IMR-90 (cell line): Measurements from ENCODE around the gene BUB1. TPM values are rescaled to one million over a fixed set of nuclear protein-coding genes. Genes with fewer than 3 reads are reported as not detected.

Experiments
- ATAC-seq: fragments of 200-7000 bp; cut with Tn5 transposase; 2 replicates; pipeline ENCODE4 v1.9.1; 2020; ENCODE audit warnings: low read depth, mild to moderate bottlenecking, moderate library complexity
- BruUV-seq: library from RNA; stranded (reverse); fragments of 400-500 nt; replicated peaks from 2 replicates; lab custom pipeline; 2021; lab: Mats Ljungman, UMichigan
- CTCF ChIA-PET: fragments of 300-600 bp; formaldehyde crosslinking; extraction: SDS; loops from one replicate; lab custom pipeline; 2021; ENCODE audit warnings: antibody characterized with exemption; lab: Yijun Ruan, JAX
- POLR2A ChIA-PET: fragments of 300-600 bp; sonication (Branson Sonifier 250); formaldehyde crosslinking; loops from one replicate; lab custom pipeline; 2022; ENCODE audit warnings: antibody characterized with exemption; ENCODE audit not compliant: unreplicated experiment; lab: Charles Lee
- DNase-seq: peaks from one replicate; pipeline ENCODE4 v3.0.0; 2013
- H2AFZ ChIP-seq: replicated peaks from 2 replicates; pipeline ENCODE3; 2013; ENCODE audit warnings: low read length, mild to moderate bottlenecking; ENCODE audit not compliant: poor library complexity
- H2AK5ac ChIP-seq: 2 replicates; pipeline ENCODE4 v1.6.1; 2013; ENCODE audit warnings: low read depth, low read length, inconsistent platforms
- H2AK9ac ChIP-seq: replicated peaks from 2 replicates; pipeline ENCODE3; 2013; ENCODE audit warnings: mild to moderate bottlenecking, low read depth, low read length, moderate library complexity; ENCODE audit not compliant: poor library complexity
- H2BK120ac ChIP-seq: 2 replicates; pipeline ENCODE4 v1.6.1; 2013; ENCODE audit warnings: low read depth, low read length, inconsistent platforms
- H2BK15ac ChIP-seq: 3 replicates; pipeline ENCODE4 v1.6.1; 2013; ENCODE audit warnings: low read depth, low read length, inconsistent platforms
- H2BK20ac ChIP-seq: 2 replicates; pipeline ENCODE4 v1.6.1; 2013; ENCODE audit warnings: low read depth, mild to moderate bottlenecking, inconsistent platforms, low read length, moderate library complexity
- H2BK5ac ChIP-seq: 2 replicates; pipeline ENCODE4 v1.6.1; 2013; ENCODE audit warnings: mild to moderate bottlenecking, low read depth, low read length, inconsistent platforms; ENCODE audit not compliant: poor library complexity, severe bottlenecking
- H3K14ac ChIP-seq: replicated peaks from 2 replicates; pipeline ENCODE4 v1.6.1; 2013; ENCODE audit warnings: low read depth, low read length, inconsistent platforms
- H3K18ac ChIP-seq: 2 replicates; pipeline ENCODE4 v1.6.1; 2013; ENCODE audit warnings: low read depth, low read length, control low read depth
- H3K23ac ChIP-seq: 2 replicates; pipeline ENCODE4 v1.6.1; 2013; ENCODE audit warnings: low read depth, low read length, inconsistent platforms
- H3K27ac ChIP-seq: 2 replicates; pipeline ENCODE4 v1.5.1; 2013; ENCODE audit warnings: mild to moderate bottlenecking, control low read depth, low read length; ENCODE audit not compliant: insufficient read depth
- H3K27me3 ChIP-seq: 2 replicates; pipeline ENCODE4 v1.6.1; 2013; ENCODE audit warnings: low read length; ENCODE audit not compliant: control insufficient read depth, insufficient read depth
- H3K36me3 ChIP-seq: 2 replicates; pipeline ENCODE4 v1.6.1; 2013; ENCODE audit warnings: low read length, mixed read lengths; ENCODE audit not compliant: control insufficient read depth, insufficient read depth
- H3K4ac ChIP-seq: 2 replicates; pipeline ENCODE4 v1.6.1; 2013; ENCODE audit warnings: low read depth, low read length, inconsistent platforms
- H3K4me1 ChIP-seq: 2 replicates; pipeline ENCODE4 v1.6.1; 2013; ENCODE audit warnings: low read length, mixed read lengths; ENCODE audit not compliant: control insufficient read depth, insufficient read depth
- H3K4me2 ChIP-seq: 2 replicates; pipeline ENCODE4 v1.6.1; 2013; ENCODE audit warnings: low read depth, mild to moderate bottlenecking, control low read depth, low read length, moderate library complexity
- H3K4me3 ChIP-seq: 2 replicates; pipeline ENCODE4 v1.5.1; 2013; ENCODE audit warnings: low read depth, mild to moderate bottlenecking, control low read depth, low read length, moderate library complexity; ENCODE audit not compliant: insufficient read depth
- H3K56ac ChIP-seq: 2 replicates; pipeline ENCODE4 v1.6.1; 2013; ENCODE audit warnings: low read length, inconsistent platforms; ENCODE audit not compliant: insufficient read depth; ENCODE audit errors: extremely low read depth
- H3K79me1 ChIP-seq, 2 experiments: 2 replicates each; pipeline ENCODE4 v1.6.1; 2013; ENCODE audit warnings: low read length in 2 of 2, inconsistent platforms in 1 of 2, low read depth in 1 of 2
- H3K9ac ChIP-seq: 2 replicates; pipeline ENCODE4 v1.6.1; 2013; ENCODE audit warnings: low read depth, low read length, control low read depth
- H3K9me1 ChIP-seq: 2 replicates; pipeline ENCODE4 v1.6.1; 2013; ENCODE audit warnings: low read length, inconsistent platforms; ENCODE audit not compliant: insufficient read depth
- H3K9me3 ChIP-seq: 2 replicates; pipeline ENCODE4 v1.6.1; 2013; ENCODE audit warnings: low read length; ENCODE audit not compliant: control insufficient read depth, insufficient read depth
- H4K20me1 ChIP-seq: 2 replicates; pipeline ENCODE4 v1.6.1; 2013; ENCODE audit warnings: low read length, inconsistent platforms; ENCODE audit not compliant: insufficient read depth
- H4K5ac ChIP-seq: 2 replicates; pipeline ENCODE4 v1.6.1; 2013; ENCODE audit warnings: mild to moderate bottlenecking, low read depth, low read length, control low read depth
- H4K8ac ChIP-seq, 2 experiments: 2 replicates each; pipeline ENCODE4 v1.6.1; 2013; ENCODE audit warnings: low read depth in 2 of 2, low read length in 2 of 2, control low read depth in 1 of 2, inconsistent platforms in 1 of 2
- H4K91ac ChIP-seq: 2 replicates; pipeline ENCODE4 v1.6.1; 2013; ENCODE audit warnings: low read depth, low read length, inconsistent platforms; ENCODE audit not compliant: insufficient read depth
- BHLHE40 ChIP-seq: fragments of 150-350 bp; IDR thresholded peaks from 2 replicates; pipeline ENCODE4 v1.6.1; 2016; ENCODE audit warnings: mild to moderate bottlenecking, low read depth, low read length
- CEBPB ChIP-seq: IDR thresholded peaks from 2 replicates; pipeline ENCODE4 v1.6.1; 2012; ENCODE audit warnings: low read depth, low read length, improper control_type of control experiment
- CHD1 ChIP-seq: IDR thresholded peaks from 2 replicates; pipeline ENCODE4 v1.6.1; 2012; ENCODE audit warnings: low read depth, low read length, improper control_type of control experiment
- ELK1 ChIP-seq: fragments of 150-350 bp; IDR thresholded peaks from 2 replicates; pipeline ENCODE4 v1.6.1; 2016; ENCODE audit warnings: low read depth, mild to moderate bottlenecking, low read length, moderate library complexity, borderline replicate concordance
- FOS ChIP-seq: fragments of 150-350 bp; IDR thresholded peaks from 2 replicates; pipeline ENCODE4 v1.6.1; 2016; ENCODE audit warnings: low read depth, low read length
- MAFK ChIP-seq: IDR thresholded peaks from 2 replicates; pipeline ENCODE4 v1.6.1; 2012; ENCODE audit warnings: low read depth, low read length, improper control_type of control experiment
- MAZ ChIP-seq: IDR thresholded peaks from 2 replicates; pipeline ENCODE4 v1.6.1; 2012; ENCODE audit warnings: low read depth, mild to moderate bottlenecking, low read length, improper control_type of control experiment, moderate library complexity, borderline replicate concordance
- MXI1 ChIP-seq: IDR thresholded peaks from 2 replicates; pipeline ENCODE4 v1.6.1; 2012; ENCODE audit warnings: low read depth, mild to moderate bottlenecking, low read length, moderate library complexity, borderline replicate concordance
- NFE2L2 ChIP-seq: fragments of 150-350 bp; IDR thresholded peaks from 2 replicates; pipeline ENCODE4 v1.6.1; 2016; ENCODE audit warnings: low read depth, mild to moderate bottlenecking, low read length
- POLR2A ChIP-seq: IDR thresholded peaks from 2 replicates; pipeline ENCODE4 v1.6.1; 2012; ENCODE audit warnings: mild to moderate bottlenecking, low read depth, low read length
- RAD21 ChIP-seq: IDR thresholded peaks from 2 replicates; pipeline ENCODE4 v1.6.1; 2012; ENCODE audit warnings: low read length, improper control_type of control experiment
- RCOR1 ChIP-seq: IDR thresholded peaks from 2 replicates; pipeline ENCODE4 v1.6.1; 2012; ENCODE audit warnings: mild to moderate bottlenecking, low read length, improper control_type of control experiment; ENCODE audit not compliant: insufficient replicate concordance
- RFX5 ChIP-seq: IDR thresholded peaks from 2 replicates; pipeline ENCODE4 v1.8.0; 2012; ENCODE audit warnings: low read depth, mild to moderate bottlenecking, low read length, moderate library complexity
- SMC3 ChIP-seq: fragments of 150-350 bp; IDR thresholded peaks from 2 replicates; pipeline ENCODE4 v1.6.1; 2016; ENCODE audit warnings: low read depth, mild to moderate bottlenecking, antibody characterized with exemption, low read length, moderate library complexity
- WGBS, 2 experiments: methylation state at CpG; one replicate each; pipeline versions ENCODE4 v1.1.5 to v1.1.7; 2013; ENCODE audit warnings: missing lambda C conversion rate in 2 of 2; ENCODE audit not compliant: insufficient read length in 1 of 2; ENCODE audit errors: extremely low coverage in 2 of 2; 5-methylcytosine and 5-hydroxymethylcytosine counted together
- dilution Hi-C: fragments of 300-500 bp; cut with HindIII; formaldehyde crosslinking; loops from one replicate; pipeline ENCODE4 v1.14.3; 2018; ENCODE audit warnings: low sequenced_read_pairs; ENCODE audit not compliant: unreplicated experiment
- in situ Hi-C: fragments of 300-500 bp; cut with MboI; formaldehyde crosslinking; loops from 3 replicates; pipeline ENCODE4 v1.14.3; 2019; ENCODE audit warnings: low sequenced_read_pairs, inconsistent platforms, mixed read lengths
- intact Hi-C: fragments of 100-400 bp; cut with micrococcal nuclease; formaldehyde crosslinking; loops from 2 replicates; pipeline ENCODE4 v1.10.0; 2022
- polyA plus RNA-seq, 3 experiments: library from polyadenylated mRNA; depleted of rRNA; stranded (reverse); fragments of >200 nt; gene quantifications; 2 replicates each; pipeline ENCODE4 v1.2.3, GENCODE V29; 2012; ENCODE audit warnings: low replicate concordance in 1 of 3
- total RNA-seq: library from RNA; depleted of rRNA; stranded (reverse); fragments of >200 nt; gene quantifications from 2 replicates; pipeline ENCODE4 v1.2.3, GENCODE V29; 2012

Gene BUB1
- total and polyA plus RNA-seq, 2 of the 4 experiments (the other 2 are of a cell fraction), result 19.6 to 43.4 TPM

- Histone ChIP-seq H2AFZ (no peak overlapping the region), H3K9ac (no peak overlapping the region), H3K18ac (no peak overlapping the region), H2BK120ac (no peak overlapping the region), H4K20me1 (no peaks in the 10 kb centered on the region), H3K4me2 (no peak overlapping the region), H2BK15ac (no peak overlapping the region), H3K79me1 (no peaks in the 10 kb centered on the region), H3K14ac (no peak overlapping the region), H3K4me3 (no peak overlapping the region), H3K9me1 (no peaks in the 10 kb centered on the region), H2BK5ac (no peak overlapping the region), H4K8ac (no peak overlapping the region), H2AK9ac (no peak overlapping the region), H2AK5ac (no peak overlapping the region), H3K23ac (no peak overlapping the region), H3K9me3 (no peaks in the 10 kb centered on the region), H4K5ac (no peak overlapping the region), H3K36me3 (no peaks in the 10 kb centered on the region), H3K4ac (no peak overlapping the region), H3K56ac (no peak overlapping the region), H3K27ac (no peak overlapping the region), H2BK20ac (no peak overlapping the region), H4K91ac (no peak overlapping the region), H3K27me3 (peaks cover 21% of the 10 kb centered on the region), H3K4me1 (no peaks in the 10 kb centered on the region)
- in situ Hi-C loops, result no loop called here
- dilution Hi-C loops, result no loop called here
- intact Hi-C loops, result no loop called here
- no TSS peak for BruUV-seq
- TF ChIP-seq RFX5 (no peak), BHLHE40 (no peak), MAFK (no peak), POLR2A (no peak), CEBPB (no peak), RCOR1 (no peak), MAZ (no peak), FOS (no peak), ELK1 (no peak), SMC3 (no peak), MXI1 (no peak), NFE2L2 (no peak), RAD21 (no peak), CHD1 (no peak)
- no CpG with 5 or more reads among the region's 1 CpG for WGBS, 2 experiments
- DNase-seq (no peak), ATAC-seq (no peak)
- POLR2A ChIA-PET, result no interaction called here
- CTCF ChIA-PET, result interaction anchor here (0.7 kb wide), 1 partner anchor 28 kb away, joined by 3 read pairs; no protein-coding TSS in a partner anchor
Observed at GRCh38 chr2:110707386-110707965, 29.6 kb upstream of the BUB1 start.
